Right hindlimb (tissue), 1 donor: ENCODE data around the gene GLTPD2.

Experiments
- DNase-seq: peaks from one replicate; pipeline ENCODE4 v3.0.0-alpha.2; 2018

The GLTPD2 gene

DNA sequence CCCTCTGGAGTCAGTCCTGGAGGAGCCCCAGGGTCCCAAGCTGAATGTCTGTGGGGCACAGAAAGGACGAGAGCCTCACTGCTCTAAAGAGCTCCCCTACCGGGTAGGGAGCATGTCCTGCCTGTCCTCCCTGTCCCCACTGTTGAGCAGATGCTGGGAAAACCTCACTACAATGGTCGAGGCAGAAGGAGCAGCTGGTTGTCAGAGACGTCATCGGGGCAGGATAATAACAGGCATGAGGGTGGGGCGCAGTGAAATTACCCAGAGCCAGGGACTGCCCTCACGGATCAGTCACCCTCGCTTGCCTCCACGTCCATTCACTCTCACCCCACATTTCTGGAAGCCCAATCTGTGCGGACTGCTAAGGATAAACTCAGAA lies 16.5 kb upstream of the GLTPD2 start:
- no peak for DNase-seq

DNA sequence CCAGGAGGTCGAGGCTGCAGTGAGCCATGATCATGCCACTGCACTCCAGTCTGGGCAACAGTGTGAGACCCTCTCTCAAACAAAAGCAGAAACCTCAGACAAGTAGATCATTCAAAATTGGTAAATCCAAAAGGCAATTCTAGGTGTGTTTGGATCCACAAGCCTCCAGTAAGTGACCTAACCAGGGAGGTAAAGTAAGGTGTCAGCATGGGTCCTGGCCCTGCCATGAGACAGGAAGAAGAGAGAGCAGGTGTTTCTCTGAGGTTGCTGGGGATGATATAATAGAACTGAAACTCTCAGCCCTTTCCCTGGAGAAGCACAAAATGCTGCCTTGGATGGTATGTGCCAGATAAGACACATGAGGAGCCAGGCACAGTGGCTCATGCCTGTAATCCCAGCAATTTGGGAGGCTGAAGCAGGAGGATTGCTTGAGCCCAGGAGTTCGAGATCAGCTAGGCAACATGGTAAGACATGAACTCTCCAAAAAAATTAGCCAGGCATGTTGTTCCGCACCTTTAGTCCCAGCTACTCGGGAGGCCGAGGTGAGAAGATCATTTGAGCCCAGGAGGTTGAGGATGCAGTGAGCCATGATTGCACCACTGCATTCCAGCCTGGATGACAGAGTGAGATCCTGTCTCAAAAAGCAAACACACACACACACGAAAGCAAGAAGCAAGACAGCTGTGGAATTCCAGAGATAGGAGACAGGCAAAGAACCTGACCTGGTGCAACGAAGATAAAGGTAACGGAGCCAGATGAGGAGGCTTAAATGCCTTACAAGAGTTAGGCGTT lies 10.6 kb upstream of the GLTPD2 start:
- DNase-seq: no peak

DNA sequence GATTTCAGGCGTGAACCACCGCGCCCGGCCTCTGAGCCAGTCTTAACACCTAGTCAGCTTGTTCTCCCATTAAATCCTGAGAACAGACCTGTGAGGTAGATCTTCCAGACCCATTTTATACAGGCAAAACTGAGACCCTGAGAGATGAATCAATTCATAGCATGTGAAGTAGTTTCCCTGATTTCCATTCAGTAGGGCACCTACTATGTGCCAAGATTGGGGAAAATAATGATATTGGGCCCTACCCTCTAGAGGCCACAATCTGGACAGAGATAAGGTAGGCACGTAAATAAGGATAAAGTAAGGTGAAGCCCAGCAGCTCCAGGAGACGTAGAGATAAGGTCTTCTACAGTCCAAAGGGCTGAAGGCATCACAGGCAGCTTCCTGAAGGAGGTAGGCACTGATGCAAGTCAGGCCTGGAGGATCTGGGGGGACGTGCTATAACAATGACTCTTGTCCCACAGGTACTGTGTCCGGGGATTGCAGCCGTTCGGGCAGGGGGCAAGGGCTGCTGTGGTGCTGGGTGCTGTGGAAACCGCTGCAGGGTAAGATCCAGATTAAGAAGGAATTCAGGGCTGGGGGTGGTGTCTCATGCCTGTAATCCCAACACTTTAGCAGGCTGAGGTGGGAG lies 8.3 kb upstream of the GLTPD2 start:
- DNase-seq: no peak

DNA sequence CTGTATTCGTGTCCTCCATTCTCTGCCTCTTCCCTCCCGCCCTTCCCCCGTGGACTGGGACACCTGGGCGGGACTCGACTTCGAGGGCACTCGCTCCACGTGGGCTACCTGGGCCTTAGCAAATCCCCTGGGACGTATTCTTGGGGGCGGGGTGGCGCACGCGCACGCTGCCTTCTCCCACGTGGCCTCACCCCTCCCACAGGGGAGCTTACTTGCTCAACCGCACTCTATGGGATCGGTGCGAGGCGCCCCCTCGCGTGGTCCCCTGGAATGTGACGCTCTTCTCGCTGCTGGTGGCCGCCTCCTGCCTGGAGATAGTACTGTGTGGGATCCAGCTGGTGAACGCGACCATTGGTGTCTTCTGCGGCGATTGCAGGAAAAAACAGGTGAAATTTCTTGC lies 6.1 kb upstream of the GLTPD2 start:
- no peak for DNase-seq

DNA sequence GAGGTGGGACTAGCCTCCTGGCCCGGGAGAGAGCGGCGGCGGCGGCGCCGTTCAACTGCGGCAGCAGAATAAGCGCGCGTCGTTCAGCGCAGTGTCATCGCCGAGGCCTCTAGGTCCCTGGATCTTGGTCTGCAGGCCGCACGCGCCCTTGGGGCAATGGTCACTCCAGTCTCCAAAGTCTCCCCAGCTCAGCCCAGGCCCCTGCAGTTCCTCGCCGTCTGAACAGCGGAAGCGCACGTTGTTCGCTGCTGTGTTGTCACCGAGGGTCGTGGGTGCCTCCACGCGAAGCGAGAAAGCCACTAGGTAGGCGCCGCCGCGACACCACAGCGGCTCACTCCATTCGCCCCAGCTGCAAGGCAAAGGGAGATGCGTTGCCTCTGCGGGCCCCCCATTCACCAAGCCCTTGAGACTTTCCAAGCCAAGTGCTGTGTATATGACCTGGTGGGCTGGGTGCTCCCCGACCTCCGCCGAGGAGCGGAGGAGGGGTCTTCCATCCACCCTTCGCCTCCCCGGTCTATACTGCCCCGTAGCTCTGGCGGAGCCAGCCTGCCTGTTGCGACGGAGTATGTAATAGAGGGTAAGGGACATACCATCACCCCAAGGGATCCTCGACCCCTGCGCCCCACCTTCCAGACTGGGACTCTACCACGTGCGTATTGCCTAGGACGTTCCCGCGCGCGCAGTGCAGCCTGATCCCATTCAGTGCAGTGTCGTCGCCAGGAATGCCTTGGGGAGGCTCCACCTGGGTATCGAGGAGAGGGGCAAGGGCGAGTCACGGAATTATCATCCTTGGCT lies 3.3 kb upstream of the GLTPD2 start:
- DNase-seq: no peak

DNA sequence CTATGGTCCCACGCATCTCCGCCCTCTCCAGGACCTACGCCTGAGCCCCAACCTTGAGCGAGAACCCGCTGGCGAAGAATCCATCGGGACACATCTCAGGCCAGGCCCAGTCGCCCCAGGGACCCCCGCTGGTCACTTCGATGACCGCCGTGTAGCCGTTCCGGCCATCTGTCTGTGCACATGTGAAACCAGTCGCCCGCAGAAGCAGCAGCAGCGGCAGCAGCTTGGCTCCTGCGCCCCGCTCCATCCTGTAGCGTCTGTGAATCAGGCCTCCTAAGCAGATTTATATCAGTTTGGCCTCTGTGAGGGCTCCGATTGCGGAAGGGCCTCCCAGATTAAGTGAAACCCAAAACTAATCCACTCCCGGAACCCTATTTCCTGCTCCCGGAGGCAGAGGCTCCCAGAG lies 2.7 kb upstream of the GLTPD2 start, which contains the start of gene VMO1:
Gene VMO1 (minus strand): TSS at position 259 of the 406 bp plus-strand sequence. CDS start 12 bp downstream, at position 247.
- DNase-seq: no peak

DNA sequence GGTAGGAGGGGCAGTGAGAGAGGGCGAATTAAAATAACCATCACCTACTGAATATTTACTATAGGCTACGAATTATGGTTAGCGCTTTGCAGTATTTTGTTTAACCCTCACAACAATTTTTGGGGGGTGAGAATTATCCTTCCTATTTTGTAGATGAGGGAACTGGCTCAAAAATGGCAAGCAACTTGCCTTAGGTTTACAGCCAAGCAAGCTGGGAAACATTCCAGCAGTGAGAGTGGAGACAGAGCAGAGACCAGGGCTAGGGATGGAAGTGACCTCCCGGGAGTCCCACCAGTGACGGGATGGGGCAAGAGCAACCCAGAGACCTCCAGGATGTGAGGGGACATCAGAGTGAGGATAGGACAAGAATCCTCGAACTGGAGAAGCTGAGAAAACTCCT lies 2.2 kb upstream of the GLTPD2 start:
- no peak for DNase-seq

DNA sequence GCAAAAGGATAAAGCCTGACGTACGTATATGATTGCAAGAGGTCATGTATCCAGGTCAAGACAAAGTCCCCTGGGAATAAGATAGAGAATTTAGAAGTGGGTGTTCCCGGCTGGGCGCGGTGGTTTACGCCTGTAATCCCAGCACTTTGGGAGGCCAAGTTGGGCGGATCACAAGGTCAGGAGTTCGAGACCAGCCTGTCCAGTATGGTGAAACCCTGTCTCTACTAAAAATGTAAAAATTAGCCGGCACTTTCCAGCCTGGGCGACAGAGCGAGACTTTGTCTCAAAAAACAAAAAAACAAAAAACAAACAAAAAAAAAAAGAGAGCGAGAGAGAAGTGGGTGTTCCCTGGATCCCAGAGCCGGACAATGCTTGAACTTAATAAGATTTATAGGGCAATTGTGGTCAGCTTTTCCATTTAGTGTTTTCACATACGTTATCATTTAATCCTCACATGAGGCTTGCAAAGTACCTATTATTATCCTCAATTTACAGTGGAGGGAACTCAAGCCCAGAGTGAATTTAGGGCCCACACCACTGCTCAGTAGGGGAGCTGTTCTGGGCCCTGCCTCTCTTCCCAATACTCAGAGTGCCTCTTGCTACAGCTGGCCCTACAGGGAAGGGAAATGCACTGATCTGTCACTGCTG lies 481 bp upstream of the GLTPD2 start:
- DNase-seq: no peak

DNA sequence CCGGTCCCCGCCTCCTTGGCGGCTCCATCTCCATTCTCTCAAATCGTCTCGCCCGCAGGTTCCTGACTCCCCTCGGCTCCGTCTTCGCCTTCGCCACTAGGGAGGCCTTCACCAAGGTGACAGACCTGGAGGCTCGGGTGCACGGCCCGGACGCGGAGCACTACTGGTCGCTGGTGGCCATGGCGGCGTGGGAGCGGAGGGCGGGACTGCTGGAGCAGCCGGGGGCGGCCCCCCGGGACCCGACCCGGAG lies 862 bp downstream of the GLTPD2 start:
- DNase-seq: no peak

DNA sequence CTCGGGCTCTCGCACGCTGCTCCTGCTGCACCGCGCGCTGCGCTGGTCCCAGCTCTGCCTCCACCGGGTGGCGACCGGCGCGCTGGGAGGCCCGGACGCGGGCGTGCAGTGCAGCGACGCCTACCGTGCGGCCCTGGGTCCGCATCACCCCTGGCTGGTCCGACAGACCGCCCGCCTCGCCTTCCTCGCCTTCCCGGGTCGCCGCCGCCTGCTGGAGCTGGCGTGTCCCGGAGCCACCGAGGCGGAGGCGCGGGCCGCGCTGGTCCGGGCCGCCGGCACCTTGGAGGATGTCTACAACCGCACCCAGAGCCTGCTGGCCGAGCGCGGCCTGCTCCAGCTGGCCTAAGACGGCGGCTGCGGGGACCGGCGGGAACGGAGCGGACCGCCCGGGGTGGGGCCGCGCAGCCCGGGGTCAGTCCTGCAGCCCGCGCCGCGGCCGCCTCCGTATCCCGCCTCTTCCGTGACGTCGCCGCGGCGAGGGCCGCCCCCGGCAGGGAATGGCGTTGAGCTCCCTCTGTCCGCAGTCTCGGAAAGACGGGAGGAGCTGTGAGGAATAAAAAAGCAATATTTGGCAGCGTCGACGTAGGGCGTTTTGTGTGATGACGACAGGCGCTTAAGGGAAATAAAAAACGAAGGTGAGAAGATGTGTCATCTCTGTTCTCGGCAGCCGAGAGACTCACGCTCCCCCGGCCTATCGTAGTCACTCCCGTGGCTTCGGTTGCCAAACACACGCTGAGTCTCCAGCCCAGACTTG lies 1.4 kb downstream of the GLTPD2 start:
- DNase-seq: peak; percentile 92

DNA sequence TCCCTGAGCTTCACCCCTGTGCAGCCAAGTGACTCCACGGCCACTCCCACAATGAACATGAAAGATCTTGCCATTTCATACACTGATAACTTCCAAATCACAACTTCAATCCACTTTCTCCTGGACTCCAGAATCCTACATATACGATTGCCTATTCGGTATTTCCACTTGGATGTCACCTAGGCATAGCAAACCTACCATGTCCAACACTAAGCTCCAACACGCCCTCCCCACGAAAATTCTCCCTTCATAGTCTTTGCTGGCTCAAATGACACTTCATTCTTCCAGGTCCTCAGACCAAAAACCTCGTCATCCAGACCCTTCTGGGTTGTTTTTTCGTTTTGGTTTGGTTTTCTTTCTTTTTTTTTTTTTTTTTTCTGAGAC lies 1.9 kb downstream of the GLTPD2 start:
- no peak for DNase-seq

DNA sequence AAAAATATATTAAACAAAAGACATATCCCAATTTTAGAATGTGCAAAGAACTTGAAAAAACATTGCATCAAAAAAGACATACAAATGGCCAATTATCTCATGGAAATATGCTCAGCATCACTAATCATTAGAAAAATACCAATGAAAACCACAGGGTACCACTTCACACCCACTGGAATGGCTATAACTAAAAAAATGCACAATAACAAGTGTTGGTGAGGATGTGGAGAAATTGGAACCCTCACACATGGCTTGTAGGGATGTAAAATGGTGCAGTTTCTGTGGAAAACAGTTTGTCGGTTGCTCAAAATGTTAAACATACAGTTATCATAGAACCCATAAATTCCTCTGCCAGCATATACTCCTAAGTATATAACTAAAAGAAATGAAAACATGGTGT lies 6.4 kb downstream of the GLTPD2 start:
- no peak for DNase-seq

DNA sequence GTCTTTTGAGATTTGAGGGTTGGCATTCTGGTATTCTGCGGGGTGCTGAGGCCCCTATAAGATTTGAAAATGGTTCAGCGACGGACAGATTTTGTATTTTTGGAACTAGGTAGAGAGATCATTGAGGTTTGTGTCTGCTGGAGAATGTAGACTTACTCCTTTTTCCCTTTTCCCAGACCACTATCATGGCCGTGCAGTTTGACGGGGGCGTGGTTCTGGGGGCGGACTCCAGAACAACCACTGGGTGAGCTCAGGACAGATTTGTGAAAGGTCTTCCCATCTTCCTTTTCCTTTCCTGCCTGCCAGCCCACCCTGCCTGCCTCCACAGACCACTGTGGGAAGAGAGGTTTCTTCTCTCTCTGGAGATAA lies 7.8 kb downstream of the GLTPD2 start:
- peak; percentile 52 for DNase-seq

DNA sequence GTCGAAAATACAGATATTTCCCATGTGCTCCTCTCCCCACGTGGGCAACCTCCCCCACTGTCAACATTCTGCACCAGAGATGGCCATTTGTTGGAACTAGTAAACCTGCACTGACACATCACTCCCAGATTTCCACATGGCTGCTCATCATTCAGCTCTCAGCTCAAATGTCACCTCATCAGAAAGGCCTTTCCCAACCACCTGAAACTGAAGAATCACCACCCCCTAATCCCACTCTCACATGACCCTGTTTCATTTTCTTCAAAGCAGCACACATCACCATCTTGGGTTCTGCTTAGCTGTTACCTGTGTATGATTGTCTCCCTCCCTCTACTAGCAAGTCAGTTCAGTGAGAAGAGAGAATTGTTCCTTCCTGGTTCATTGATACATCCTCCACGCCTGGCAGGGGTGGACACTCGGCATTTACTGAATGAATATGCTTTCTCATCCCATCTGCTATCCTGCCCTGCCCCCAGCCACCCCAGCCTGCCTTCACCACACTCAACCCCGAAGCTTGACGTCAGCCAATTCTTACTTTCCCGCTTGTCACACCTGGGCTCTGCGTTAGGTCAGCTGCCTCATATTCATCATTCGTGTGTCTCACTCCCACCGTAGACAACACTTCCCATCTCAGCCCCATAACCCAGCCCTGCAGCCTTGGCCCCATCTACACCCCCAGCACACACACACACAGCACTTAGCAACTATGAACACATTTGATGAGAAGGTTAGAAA lies 11.9 kb downstream of the GLTPD2 start:
- no peak for DNase-seq

DNA sequence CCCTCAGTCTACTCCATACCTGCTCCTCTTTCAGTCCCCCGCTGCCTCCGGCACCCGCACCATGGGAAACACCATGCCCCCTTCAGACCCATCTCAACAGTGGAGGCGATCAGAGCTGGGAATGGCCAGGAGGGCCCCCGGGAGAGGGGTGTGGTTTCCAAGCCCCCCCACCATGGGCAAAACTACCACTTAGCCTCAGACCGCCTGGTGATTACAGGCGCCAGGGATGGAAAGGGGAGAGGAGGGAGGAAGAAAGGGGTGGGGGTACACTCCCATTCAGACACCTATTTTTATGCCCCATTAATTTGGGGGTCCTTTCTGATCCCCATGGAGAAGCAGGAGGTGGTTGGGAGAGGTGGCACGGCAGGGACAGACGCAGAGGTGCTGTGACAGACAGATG lies 13.5 kb downstream of the GLTPD2 start, which contains the start of gene C17orf114:
Gene C17orf114 (minus strand): TSS at position 101 of the 400 bp plus-strand sequence.
- no peak for DNase-seq

DNA sequence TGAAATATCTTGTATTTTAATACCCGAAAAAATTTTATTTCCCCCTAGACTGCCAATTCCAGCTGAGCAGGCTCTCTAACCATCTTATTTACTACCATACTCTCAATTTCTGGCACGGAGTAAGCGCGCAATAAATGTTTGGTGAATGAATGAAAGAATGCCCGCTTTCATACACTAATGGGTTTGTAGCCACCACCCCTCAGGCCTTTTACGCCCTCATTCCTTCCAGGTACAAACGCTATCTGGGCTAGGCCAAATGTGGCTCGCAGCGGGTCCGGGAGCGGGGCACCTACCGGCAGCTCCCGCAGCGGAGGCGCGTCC lies 17.7 kb downstream of the GLTPD2 start:
- no peak for DNase-seq

DNA sequence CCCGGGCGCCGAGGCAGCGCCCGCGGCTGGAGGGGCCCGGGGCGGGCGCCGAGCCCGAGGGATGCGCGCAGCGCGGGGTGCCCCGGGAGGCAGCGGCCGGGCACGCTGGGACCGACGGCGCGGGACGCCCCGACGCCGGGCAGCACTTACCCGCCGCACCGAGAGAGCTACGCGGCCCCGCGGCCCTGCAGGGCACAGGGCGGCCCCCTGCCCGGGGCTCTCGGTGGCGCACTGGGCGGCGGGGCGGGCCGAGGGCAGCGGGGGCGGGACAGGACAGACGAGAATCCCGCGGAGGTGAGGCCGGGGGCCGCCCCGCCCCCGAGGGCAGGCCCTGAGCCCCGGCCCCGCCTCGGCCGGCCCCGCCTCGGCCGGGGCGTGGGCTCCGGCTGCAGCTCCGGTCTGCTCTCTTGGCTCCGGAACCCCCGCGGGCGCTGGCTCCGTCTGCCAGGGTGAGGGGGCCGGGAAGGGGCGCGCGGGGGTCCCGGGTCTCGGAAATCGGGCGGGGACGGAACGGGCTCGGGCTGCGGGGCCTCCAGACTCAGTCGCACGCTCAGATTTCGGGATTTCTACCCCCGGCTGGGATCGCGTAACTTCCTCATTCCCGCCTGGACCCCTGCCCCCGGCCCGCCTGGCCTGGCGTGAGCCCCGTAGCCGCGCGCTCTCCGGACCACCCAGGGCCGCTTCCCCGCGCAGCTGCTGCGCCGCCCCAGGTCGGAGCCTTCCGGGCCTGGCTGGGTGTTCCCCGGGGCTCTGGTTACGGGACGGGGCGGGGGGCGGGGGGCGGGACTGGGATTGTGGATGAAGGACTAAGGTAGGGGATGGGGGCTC lies 18.2 kb downstream of the GLTPD2 start, which contains the start of gene PLD2:
Gene PLD2 (plus strand): TSS at position 376 of the 828 bp plus-strand sequence. CDS start 621 bp downstream, outside the sequence.
- DNase-seq: peak; percentile 92

DNA sequence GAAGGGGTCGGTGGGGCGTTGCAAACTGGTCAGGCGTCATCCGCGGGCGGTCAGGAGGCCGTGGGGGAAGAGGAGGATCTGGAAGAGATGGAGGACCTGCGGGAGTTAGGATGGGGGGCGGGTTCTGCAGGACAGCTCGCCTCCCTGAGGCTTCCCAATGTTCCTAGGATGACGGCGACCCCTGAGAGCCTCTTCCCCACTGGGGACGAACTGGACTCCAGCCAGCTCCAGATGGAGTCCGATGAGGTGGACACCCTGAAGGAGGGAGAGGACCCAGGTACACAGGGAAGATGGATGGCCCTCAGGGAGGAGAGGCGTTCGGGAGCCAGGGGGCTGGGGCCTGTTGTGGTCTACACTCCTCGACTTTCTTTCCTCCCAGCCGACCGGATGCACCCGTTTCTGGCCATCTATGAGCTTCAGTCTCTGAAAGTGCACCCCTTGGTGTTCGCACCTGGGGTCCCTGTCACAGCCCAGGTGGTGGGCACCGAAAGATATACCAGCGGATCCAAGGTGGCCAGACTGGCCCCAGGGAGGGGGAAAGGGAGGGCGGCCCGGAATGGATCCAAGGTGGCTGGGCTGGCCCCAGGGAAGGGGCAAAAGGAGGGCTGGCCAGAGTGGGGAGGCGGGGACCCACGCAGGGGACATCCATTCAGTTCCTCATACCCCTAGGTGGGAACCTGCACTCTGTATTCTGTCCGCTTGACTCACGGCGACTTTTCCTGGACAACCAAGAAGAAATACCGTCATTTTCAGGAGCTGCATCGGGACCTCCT lies 19.0 kb downstream of the GLTPD2 start:
- DNase-seq: no peak

DNA sequence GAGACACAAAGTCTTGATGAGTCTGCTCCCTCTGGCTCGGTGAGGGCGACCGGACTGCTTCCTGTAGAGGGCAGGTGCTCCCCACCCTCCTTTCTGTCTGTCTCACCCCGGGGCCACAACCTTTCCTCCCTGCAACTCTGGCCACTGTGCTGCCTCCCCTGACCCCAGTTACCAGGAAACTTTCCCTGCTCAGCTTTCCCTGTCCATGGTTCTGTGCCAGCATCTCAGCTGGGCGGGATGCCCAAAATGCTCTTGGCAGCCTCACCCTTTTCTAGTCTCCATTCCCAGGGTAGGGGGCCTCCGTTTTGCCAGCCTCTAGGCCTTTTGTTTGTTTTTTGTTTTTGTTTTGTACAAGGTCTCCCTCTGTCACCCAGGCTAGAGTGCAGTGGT lies 19.6 kb downstream of the GLTPD2 start:
- peak; percentile 59 for DNase-seq

DNA sequence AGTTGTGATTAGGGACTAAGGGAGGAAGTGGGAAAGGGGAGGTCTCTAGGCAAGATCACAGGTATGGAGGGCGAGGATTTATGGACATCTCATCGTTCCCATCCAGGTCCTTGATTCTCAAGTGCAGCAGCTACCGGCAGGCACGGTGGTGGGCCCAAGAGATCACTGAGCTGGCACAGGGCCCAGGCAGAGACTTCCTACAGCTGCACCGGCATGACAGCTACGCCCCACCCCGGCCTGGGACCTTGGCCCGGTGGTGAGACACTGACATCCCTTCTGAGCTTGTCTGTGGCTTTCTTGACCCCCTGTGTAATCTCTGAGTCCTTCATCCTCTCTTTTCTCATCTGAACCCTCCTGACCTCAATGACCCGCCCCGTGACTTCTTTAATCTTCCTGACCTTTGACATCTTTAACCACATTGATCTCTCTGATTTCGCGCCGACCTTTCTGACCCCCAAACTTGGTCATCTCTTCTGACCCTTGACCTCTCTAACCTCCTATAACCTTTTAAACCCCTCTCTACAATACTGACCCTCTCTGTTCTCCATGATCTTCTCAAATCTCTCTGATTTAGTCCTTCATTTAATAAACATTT lies 22.0 kb downstream of the GLTPD2 start:
- peak; percentile 38 for DNase-seq
